OCI-LY7 (cell line): ENCODE data around the gene PRKCA.

Experiments
- EZH2phosphoT487 ChIP-seq: fragments of 200-600 bp; sonication (generic); IDR thresholded peaks from 2 replicates; pipeline ENCODE4 v1.6.1; 2018; ENCODE audit warnings: low read depth, borderline replicate concordance, mild to moderate bottlenecking, mixed run types, antibody characterized with exemption, low read length, moderate library complexity, mixed read lengths
- TF ChIP-seq, protein P1 (sequence below): fragments of 200-600 bp; sonication (generic); conservative IDR thresholded peaks from 2 replicates; pipeline ENCODE4 v1.5.1; 2014; ENCODE audit warnings: mild to moderate bottlenecking, antibody characterized with exemption, low read length, moderate library complexity, mixed read lengths

- TF ChIP-seq, protein P1, sequence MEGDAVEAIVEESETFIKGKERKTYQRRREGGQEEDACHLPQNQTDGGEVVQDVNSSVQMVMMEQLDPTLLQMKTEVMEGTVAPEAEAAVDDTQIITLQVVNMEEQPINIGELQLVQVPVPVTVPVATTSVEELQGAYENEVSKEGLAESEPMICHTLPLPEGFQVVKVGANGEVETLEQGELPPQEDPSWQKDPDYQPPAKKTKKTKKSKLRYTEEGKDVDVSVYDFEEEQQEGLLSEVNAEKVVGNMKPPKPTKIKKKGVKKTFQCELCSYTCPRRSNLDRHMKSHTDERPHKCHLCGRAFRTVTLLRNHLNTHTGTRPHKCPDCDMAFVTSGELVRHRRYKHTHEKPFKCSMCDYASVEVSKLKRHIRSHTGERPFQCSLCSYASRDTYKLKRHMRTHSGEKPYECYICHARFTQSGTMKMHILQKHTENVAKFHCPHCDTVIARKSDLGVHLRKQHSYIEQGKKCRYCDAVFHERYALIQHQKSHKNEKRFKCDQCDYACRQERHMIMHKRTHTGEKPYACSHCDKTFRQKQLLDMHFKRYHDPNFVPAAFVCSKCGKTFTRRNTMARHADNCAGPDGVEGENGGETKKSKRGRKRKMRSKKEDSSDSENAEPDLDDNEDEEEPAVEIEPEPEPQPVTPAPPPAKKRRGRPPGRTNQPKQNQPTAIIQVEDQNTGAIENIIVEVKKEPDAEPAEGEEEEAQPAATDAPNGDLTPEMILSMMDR, result no peak
- TF ChIP-seq EZH2phosphoT487, result no peak
Observed at GRCh38 chr17:66369830-66370229, 67.4 kb downstream of the PRKCA start.
